ENCODE measurements around the gene OS9.

Gene OS9

DNA sequence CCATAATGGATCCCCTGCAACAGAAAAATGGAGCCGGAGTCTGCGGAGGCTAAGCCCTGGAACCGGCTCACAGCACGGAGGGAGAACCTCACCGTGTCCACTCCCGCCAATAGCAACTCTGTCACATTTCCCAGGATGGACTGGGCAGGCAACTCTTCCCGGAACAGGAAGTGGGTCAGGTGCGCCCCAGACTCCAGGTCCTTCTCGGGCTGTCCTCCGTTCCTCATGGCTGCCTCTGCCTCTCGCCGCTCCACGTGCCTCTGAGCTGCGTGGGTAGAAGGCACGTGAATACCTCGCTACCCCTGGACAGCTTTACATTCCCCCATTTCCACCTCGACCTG is 70.7 kb downstream of the OS9 start:
- in situ Hi-C loops (cut with MboI; ENCODE audit: low sequenced_read_pairs), result no loop called here

DNA sequence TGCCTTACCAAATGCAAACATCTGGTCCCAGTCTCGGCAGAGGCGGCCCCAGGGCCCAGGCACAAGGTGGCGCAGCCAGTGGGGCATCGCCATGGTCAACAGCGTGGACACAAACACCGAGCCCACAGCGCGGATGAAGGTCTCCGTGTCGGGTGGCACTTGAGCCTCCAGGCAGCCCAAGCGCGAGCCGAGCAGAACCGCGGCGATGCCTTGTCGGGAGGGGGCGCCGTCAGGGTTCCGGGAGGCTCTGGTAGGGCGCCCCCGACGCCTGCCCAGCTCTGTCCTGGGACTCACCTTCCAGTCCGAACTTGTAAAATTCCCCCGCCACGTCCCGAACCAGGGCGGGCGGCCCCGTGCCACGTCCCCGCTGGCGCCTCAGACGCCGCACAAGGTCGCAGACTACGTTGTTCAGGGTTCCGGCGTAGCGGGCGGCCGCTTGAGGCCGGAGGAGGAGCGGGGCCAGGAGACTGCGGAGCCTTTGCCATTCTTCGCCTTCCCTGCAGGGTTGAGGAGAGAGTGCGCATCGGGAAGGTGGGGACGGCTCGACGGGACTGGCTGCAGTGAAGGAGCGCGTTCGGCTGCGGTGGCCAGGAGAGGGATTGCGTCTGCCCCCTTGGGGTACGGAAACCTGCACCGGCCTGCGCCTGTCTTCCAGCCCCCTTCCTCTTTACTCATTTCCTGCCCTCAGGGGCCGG is 71.2 kb downstream of the OS9 start:
- in situ Hi-C loops (cut with MboI; ENCODE audit: low sequenced_read_pairs), result no loop called here

DNA sequence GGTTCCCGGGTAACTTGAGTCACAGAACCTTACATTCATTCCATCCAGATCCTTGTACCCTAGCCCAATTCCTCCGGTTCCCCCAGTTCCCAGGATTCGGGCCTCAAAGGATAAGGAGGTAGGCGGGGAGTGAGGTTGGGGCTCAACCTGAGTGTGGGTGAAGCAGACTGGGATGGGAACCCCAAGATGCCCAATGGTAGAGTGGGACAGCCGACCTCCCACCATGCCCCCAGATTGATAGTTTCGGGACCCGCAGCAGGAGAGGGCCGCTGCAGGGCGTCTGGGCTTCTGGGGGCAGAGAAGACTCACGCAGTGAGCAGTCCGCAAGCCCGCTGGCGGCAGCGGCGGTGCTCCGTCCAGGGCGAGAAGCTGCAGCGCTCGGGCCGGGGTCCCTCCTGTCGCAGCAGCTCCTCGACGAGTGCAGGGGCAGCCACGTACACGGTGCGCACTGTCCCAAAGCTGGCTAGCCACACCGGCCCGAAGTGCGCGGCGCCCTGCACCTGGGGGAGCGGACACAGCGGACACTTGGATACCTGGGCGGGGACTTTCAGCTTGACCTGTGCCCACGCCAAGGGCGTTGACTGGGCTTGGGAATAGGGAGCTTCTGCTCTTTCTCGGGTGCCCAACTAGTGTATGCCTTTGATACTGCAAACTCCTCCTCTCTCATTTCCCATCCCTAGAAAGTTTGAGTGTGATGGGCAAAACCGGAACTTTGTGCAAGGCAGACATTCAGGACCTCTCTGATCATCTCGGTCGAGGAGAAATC is 71.9 kb downstream of the OS9 start:
- in situ Hi-C loops (cut with MboI; ENCODE audit: low sequenced_read_pairs), result no loop called here

DNA sequence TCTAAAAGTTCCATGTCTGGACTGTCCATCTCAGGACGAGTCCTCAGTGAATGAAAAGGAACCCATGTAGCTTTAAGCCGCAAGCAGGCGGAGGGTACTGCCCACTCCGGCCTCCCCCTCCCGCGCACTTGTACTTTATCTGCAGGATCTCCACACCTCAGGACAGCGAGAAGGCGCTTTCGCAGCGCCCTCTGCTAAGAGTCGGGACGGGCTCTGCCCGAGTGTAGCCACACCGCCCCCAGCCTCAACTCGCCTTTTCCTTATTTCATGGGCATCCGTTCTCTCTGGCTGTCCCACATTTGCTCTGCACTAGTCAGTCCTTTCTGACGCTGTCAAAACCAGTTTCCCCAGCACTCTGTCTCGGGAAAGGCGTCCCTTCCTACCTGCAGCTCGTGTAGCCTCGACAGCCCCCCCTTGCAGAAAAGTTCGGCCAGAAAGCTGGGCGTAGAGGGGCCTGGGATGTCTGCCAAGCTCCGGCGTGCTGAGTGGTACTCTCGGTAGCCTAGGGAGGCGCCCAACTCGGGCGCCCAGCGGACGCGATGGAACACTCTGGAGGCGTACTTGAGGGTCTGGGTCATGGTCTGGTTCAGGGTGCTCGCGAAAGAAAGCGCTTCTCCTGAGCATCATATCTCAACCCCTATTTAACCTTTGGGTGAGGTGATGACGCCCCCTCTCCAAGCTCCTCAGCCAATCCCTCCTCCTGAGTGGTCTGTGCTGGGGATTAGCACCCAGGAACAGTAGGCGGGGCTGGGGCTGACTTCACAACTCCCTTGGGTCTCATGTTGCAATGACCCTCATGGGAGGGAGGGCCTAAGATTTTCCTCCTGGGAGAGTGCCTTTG is 72.8 kb downstream of the OS9 start, which contains the start of gene CYP27B1:
Gene CYP27B1 (minus strand): TSS at position 615 of the 841 bp plus-strand sequence. CDS start 37 bp downstream, at position 578.
- in situ Hi-C loops (cut with MboI; ENCODE audit: low sequenced_read_pairs), result no loop called here

DNA sequence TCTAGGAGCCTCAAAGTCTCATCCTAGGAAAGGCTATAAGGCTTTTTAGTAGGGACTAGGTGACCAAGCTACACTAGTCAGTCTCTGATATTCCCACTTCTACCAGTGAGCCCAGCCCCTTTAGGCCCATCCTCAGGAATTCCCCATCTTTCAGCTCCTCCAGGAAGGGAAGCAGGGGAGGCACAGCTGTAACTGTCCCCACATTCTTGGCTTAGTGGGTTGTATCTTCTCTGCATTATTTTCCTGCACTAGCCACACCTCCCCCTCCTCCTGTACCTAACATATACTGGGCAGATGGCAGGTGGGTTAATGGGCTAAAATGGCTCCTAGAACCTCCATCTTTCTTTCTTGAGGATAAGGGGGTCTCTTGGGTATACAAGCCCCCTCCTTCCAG is 73.4 kb downstream of the OS9 start:
- in situ Hi-C loops (cut with MboI; ENCODE audit: low sequenced_read_pairs), result no loop called here

DNA sequence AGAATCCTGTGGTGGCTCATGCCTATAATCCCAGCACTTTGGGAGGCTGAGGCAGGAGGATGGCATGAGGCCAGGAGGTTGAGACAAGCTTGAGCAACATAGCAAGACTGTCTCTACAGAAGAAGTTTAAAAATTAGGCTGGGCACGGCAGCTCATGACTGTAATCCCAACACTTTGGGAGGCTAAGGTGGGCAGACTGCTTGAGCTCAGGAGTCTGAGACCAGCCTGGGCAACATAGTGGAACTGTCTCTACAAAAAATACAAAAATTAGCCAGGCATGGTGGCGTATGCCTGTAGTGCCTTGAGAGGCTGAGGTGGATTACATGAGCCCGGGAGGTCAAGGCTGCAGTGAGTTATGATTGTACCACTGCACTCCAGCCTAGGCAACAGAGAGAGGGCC is 73.9 kb downstream of the OS9 start:
- in situ Hi-C loops (cut with MboI; ENCODE audit: low sequenced_read_pairs), result no loop called here

DNA sequence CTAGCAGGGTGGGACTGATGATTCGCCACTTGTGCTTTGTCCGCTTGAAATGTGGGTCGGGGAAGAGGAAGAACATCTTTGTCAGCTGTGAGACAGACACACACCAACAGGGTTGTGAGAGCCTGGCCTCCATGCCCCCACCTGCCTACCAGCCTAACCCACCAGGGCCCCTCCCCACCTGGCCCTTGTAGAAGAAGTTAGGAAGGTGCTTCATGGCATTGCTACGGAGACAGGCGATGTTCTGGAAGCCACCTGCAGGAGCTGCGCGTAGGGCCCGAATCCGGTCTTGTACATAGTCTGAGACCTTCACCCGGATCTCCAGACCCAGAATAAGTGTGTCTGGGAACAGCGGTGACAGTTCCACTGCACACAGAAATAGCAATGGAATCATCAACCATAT is 75.7 kb downstream of the OS9 start:
- in situ Hi-C loops (cut with MboI; ENCODE audit: low sequenced_read_pairs), result no loop called here

DNA sequence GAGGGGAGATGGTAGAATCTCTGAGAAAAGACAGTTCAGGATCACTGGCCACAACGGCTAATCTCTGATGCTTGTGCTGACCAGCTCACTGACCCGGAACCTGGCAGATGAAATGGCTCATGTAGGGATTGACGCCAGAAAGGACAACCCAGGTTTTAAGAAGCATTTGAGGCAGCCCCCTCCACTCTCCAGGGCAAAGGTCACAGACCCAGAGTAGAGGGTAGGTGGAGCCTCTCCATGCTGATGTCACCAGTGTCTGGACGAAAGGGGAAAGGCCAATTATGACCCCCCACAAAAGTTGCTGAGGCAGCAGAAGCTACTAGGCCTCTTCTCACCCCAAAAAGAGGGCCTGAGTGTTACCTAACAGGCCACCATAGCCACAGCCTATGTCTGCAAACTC is 76.8 kb downstream of the OS9 start:
- in situ Hi-C loops (cut with MboI; ENCODE audit: low sequenced_read_pairs), result no loop called here

Measured in HL-60/S4 (cell line).